ENCODE measurements around the gene CDHR2.

Gene CDHR2

DNA sequence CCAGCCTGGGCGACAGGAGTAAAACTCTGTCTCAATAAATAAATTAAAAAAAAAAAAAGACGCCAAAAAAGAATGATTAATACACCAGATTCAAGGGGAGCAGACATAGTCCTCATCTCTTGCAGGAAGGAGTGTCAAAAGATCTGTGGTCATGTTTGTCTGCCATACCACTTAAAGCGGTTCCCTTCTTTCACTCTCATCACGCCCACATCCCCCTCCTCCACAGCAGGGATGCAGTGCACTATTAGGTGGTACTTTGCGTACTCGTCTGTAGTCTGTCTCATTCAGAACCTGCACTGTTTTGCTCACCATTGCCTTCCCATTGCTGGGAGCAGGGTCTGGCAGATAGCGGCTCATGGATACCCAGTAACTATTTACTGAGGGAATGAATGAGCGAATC is 11.2 kb downstream of the CDHR2 start:
- no peak for DNase-seq (ENCODE audit: low read depth, low spot score)
- H3K27ac ChIP-seq = no peak overlapping the region

GRCh38 chr5:176561259-176561658 is 12.1 kb downstream of the CDHR2 start:
- DNase-seq (ENCODE audit: low read depth, low spot score) = no peak
- H3K27ac ChIP-seq = no peak overlapping the region

DNA sequence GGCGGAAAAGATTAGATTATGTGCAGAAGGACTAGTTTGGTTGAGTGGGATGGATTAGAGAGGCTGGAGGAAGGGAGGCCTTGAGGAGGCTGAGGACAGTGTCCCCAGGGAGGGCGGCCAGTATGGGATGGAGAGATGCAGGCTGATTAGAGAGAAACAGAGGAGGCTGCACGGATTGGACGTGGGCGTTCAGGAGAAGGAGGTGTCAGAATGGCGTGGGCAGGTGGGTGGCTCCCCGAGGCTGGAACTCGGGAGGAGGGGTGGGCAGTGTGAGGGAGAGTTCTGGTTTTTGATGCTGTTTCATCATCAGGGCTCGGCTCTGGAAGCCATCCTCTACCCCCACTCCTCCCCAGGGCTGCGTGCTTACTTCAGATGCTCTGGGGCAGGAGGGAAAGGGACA is 13.0 kb downstream of the CDHR2 start:
- no peak overlapping the region for H3K27ac ChIP-seq
- no peak for DNase-seq (ENCODE audit: low read depth, low spot score)

DNA sequence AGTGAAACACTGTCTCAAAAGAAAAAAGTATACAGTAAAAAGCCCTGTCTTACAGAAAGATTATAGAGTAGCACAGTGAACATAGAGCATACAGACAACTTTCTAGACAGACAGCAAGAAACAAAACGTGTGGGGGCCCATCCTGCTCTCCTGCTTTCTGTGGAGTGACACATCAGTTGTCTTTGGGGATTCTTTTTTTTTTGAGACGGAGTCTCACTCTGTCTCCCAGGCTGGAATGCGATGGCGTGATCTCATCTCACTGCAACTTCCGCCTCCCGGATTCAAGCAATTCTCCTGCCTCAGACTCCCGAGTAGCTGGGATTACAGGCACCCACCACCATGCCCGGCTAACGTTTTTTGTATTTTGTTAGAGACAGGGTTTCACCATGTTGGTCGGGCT is 14.9 kb downstream of the CDHR2 start:
- DNase-seq (ENCODE audit: low read depth, low spot score) = no peak
- H3K27ac ChIP-seq = peak overlapping the region; percentile 20

DNA sequence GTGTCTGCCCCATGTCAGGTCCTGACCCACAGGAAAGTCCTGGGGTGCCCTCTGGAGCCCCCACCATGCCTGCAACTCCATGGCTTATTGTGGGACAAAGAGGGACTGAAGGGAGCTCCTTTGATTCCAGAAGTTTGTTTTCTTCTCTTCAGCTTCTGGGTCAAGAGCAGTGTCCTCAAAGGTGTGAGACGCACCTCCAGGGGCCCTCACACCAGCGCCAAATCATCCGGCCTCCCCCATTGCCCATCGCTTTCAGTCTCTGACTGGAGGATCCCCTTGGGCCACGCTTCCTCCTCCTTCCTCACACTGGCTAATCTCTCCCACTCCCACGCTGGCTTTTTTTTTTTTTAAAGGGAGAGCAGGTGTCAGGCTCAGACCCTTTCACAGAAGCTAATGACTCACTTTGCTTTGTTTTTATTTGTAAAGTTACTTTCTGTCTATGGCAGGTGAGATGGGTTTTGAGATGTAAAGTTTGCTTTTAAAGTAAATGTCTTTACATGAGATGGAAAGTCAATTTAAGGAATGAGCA is 16.7 kb downstream of the CDHR2 start:
- no peak overlapping the region for H3K27ac ChIP-seq
- no peak for DNase-seq (ENCODE audit: low read depth, low spot score)

- no peak for DNase-seq (ENCODE audit: low read depth, low spot score)
- no peak overlapping the region for H3K27ac ChIP-seq
These were observed 19.5 kb downstream of the CDHR2 start for GRCh38 chr5:176568657-176569056.

DNA sequence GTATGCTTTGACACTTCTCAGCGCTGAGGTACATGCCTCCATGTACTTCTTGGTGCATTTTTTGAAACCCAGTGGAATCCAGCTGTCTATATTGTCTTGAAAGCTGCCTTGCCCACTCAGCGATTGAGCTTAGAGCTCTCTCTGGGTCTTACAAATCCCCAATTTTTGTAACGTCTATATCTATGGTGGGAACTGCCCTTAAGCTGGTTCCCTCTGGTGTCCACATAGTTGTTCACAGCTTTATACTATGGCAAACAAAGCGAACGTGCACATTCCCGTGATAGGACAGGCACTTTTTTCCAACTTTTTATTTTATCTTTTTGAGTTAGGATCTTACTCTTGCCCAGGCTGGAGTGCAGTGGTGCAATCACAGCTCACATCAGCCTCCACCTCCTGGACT is 20.9 kb downstream of the CDHR2 start:
- H3K27ac ChIP-seq = no peak overlapping the region
- DNase-seq (ENCODE audit: low read depth, low spot score) = no peak

DNA sequence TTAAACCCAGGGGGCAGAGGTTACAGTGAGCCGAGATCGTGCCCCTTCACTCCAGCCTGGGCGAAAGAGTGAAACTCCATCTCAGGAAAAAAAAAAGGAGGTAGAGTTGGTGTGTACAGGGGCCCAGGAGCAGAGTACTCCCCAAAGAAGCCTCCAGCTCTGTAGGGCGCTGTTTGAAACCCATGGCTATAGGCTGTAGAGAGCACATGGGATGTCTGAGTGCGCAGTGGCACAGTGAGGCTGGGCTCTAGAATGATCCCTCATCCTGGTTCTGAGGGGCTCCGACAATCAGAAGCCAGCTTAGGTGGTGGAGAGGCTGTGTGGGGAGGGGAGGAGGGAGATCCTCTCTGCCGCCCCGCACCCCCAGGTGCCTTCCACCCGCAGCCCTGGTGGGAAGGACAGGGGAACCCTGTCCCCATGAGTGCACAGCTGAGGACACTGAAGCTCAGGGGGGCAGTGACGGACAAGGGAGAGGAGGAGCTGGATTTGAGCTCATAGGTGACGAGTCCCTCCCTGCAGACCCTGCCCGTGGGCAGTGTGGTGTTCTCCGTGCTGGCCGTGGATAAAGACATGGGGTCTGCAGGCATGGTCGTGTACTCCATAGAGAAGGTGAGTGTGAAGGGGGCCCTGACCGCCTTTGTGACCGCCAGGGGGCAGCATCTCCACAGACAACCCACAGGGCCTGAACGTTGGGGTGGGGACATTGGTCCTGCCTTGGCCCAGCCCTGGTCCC is 24.6 kb downstream of the CDHR2 start:
- DNase-seq (ENCODE audit: low read depth, low spot score) = no peak
- H3K27ac ChIP-seq = no peak overlapping the region

DNA sequence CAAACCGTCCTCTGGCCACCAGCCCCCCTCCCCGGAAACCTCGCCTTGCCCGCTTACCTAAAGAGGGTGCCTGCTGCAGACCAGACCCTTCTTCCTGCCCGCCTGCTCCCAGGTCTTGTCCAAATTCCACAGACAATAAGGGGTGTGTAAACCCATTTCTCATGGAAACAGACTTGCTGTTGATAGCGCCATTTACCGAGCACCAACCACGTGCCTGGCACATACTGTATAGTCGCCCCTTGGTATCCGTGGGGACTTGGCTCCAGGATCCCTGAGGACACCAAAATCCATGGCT is 25.1 kb downstream of the CDHR2 start:
- no peak for DNase-seq (ENCODE audit: low read depth, low spot score)
- H3K27ac ChIP-seq = no peak overlapping the region

DNA sequence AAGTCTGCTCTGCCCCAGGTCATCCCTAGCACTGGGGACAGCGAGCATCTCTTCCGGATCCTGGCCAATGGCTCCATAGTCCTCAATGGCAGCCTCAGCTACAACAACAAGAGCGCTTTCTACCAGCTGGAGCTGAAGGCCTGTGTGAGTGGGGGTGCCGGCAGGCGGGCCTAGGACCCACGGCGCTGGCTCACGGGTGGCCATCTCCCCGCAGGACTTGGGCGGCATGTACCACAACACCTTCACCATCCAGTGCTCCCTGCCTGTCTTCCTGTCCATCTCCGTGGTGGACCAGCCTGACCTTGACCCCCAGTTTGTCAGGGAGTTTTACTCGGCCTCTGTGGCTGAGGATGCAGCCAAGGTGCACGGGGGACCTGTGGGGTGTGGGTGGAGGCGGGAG is 25.9 kb downstream of the CDHR2 start:
- no peak for DNase-seq (ENCODE audit: low read depth, low spot score)
- no peak overlapping the region for H3K27ac ChIP-seq

- H3K27ac ChIP-seq = no peak overlapping the region
- DNase-seq (ENCODE audit: low read depth, low spot score) = no peak
These were observed 26.6 kb downstream of the CDHR2 start for GRCh38 chr5:176575488-176576422.

- DNase-seq (ENCODE audit: low read depth, low spot score) = no peak
- H3K27ac ChIP-seq = no peak overlapping the region
These were observed 28.4 kb downstream of the CDHR2 start for GRCh38 chr5:176577312-176578176.

GRCh38 chr5:176578391-176578808 is 29.3 kb downstream of the CDHR2 start:
- no peak overlapping the region for H3K27ac ChIP-seq
- peak; percentile 51 for DNase-seq (ENCODE audit: low read depth, low spot score)

DNA sequence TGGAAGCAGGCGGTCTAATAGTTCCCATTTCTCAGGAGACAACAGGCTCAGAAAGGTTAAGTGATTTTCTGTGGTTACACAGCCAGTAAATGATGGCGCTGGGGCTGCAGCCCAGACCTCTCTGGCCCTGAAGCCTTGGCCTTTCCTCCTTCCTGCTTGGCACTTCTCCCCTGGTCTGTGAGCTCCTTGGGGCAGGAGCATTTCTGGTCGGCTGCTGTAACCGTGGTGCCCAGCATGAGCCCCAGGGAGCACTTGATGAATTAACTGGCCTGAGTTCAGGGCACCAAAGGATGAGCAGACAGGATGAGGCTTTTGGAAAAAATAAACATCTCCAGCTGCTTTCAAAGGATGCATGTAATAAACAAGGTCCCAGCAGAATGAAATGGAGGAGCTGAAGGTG is 30.2 kb downstream of the CDHR2 start:
- H3K27ac ChIP-seq = no peak overlapping the region
- no peak for DNase-seq (ENCODE audit: low read depth, low spot score)

- H3K27ac ChIP-seq = no peak overlapping the region
- DNase-seq (ENCODE audit: low read depth, low spot score) = no peak
These were observed 32.2 kb downstream of the CDHR2 start for GRCh38 chr5:176581361-176581760.

GRCh38 chr5:176583076-176583475 is 33.9 kb downstream of the CDHR2 start:
- no peak overlapping the region for H3K27ac ChIP-seq
- DNase-seq (ENCODE audit: low read depth, low spot score) = no peak

DNA sequence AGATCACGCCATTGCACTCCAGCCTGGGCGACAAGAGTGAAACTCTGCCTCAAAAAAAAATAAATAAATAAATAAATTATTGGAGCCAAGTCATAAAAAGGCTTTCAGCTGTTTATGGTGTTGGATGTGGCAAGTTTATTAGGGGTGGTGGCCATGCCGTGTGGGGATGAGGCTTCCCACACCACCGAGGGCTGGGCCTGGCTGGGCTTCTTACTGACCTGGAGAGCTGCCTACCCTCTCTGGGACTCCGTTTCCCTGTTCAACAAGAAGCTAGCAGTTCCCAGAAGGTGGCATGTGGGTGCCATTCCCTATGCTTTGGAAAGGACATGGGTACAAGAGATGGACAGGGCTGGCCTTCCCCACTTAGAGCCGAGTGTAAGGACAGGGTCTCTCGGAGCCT is 38.3 kb downstream of the CDHR2 start:
- DNase-seq (ENCODE audit: low read depth, low spot score) = no peak
- no peak overlapping the region for H3K27ac ChIP-seq

DNA sequence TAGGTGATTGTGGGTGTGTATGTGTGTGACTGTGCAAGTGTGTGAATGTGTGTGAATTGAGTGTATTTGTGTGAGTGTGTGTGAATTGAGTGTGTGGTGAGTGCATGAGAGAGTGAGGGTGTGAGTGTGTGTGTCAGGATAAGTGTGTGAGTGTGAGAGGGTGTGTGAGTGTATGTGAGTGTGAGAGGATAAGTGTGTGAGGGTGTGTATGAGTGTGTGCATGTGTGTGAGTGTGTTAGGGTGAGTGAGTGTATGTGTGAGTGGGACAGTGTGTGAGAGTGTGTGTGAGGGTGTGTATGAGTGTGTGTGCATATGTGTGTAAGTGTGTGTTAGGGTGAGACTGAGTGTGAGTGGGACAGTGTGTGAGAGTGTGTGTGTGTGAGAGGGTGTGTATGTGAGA is 39.2 kb downstream of the CDHR2 start:
- DNase-seq (ENCODE audit: low read depth, low spot score) = no peak
- no peak overlapping the region for H3K27ac ChIP-seq

DNA sequence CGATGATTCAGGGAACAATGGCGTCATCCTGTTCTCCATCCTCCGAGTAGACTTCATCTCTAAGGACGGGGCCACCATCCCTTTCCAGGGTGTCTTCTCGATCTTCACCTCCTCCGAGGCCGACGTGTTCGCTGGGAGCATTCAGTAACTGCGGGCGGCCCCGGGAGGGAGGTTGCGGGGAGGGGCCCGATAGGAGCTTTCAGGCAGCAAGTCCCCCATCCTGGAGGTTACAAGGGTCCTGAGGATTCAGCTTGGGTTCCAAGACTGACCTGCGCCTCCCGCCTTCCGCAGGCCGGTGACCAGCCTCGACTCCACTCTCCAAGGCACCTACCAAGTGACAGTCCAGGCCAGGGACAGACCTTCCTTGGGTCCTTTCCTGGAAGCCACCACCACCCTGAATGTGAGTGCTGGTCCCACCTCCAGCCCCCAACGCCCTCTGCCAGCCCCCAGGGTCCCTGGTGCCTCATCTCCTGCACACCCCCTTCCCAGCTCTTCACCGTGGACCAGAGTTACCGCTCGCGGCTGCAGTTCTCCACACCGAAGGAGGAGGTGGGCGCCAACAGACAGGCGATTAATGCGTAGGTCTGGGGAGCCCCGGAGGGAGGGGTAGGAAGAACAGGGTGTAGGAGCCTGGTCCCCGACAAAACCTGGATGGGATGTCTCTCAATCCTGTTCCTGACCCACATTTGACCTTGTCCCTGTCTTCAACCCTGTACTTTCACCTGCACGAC is 40.1 kb downstream of the CDHR2 start:
- no peak for DNase-seq (ENCODE audit: low read depth, low spot score)
- H3K27ac ChIP-seq = no peak overlapping the region
